NOMO-1 (cell line): ENCODE results near the gene DTWD1.
A peak's percentile ranks its signal among the peaks of the same experiment; 100 is the strongest.
"Not testable (repeated sequence)": the region's sequence is repeated elsewhere in the genome, so short reads cannot be mapped to it uniquely, and the experiment has no call there.

ENCODE experiments used
- DNase-seq, 2 experiments: peaks; one replicate each; lab custom pipeline; 2025; ENCODE audit not compliant: unreplicated experiment in 2 of 2; lab: John Stamatoyannopoulos, UW

DTWD1 gene

GRCh38 chr15:49620658-49621368 is at the start of gene DTWD1, which contains the start of gene FAM227B:
TSS of gene DTWD1 (plus strand) at chr15:49621048. CDS start at chr15:49625168, 4,120 bp downstream.
TSS of gene FAM227B (minus strand) at chr15:49620818. CDS start at chr15:49615171, 5,647 bp downstream.
- DNase-seq, result peak; percentile 96 to 97

GRCh38 chr15:49573421-49573820 is 47.4 kb upstream of the DTWD1 start:
- no peak for DNase-seq

- DNase-seq, result no peak
Measured at GRCh38 chr15:49589030-49589429, 31.8 kb upstream of the DTWD1 start.

GRCh38 chr15:49592829-49593316 is 28.0 kb upstream of the DTWD1 start:
- DNase-seq, result not testable (repeated sequence)

GRCh38 chr15:49604625-49605409 is 16.0 kb upstream of the DTWD1 start:
- DNase-seq, result no peak

GRCh38 chr15:49605588-49605987 is 15.3 kb upstream of the DTWD1 start:
- no peak for DNase-seq

GRCh38 chr15:49606594-49606993 is 14.3 kb upstream of the DTWD1 start:
- no peak for DNase-seq

GRCh38 chr15:49610157-49610918 is 10.5 kb upstream of the DTWD1 start:
- DNase-seq, result no peak

- not testable (repeated sequence) for DNase-seq
Measured at GRCh38 chr15:49612240-49612639, 8.6 kb upstream of the DTWD1 start.

GRCh38 chr15:49619226-49619625 is 1.6 kb upstream of the DTWD1 start:
- peak in 1 of 2 experiments; percentile 4 for DNase-seq

GRCh38 chr15:49620199-49620598 is 649 bp upstream of the DTWD1 start:
- peak; percentile 34 to 56 for DNase-seq

GRCh38 chr15:49621401-49621811 is 558 bp downstream of the DTWD1 start:
- peak; percentile 38 to 48 for DNase-seq

- DNase-seq, result no peak
Measured at GRCh38 chr15:49621887-49622286, 1.0 kb downstream of the DTWD1 start.

- no peak for DNase-seq
Measured at GRCh38 chr15:49622561-49622960, 1.7 kb downstream of the DTWD1 start.

- DNase-seq, result no peak
Measured at GRCh38 chr15:49624056-49624455, 3.2 kb downstream of the DTWD1 start.

- DNase-seq, result no peak
Measured at GRCh38 chr15:49625460-49626036, 4.7 kb downstream of the DTWD1 start.

GRCh38 chr15:49627407-49627877 is 6.6 kb downstream of the DTWD1 start:
- no peak for DNase-seq

GRCh38 chr15:49628379-49628778 is 7.5 kb downstream of the DTWD1 start:
- no peak for DNase-seq

- DNase-seq, result no peak
Measured at GRCh38 chr15:49637857-49638256, 17.0 kb downstream of the DTWD1 start.

- no peak for DNase-seq
Measured at GRCh38 chr15:49644364-49644794, 23.5 kb downstream of the DTWD1 start.
